22Rv1 (cell line): ENCODE data around the gene SGSM2.

Experiments used
- CTCF ChIP-seq: fragments of 450-650 bp; IDR thresholded peaks from 2 replicates; pipeline ENCODE4 v1.5.1; 2017; ENCODE audit warnings: mild to moderate bottlenecking
- ZFX ChIP-seq: fragments of 450-650 bp; IDR thresholded peaks from 2 replicates; pipeline ENCODE4 v1.6.1; 2017; ENCODE audit warnings: antibody characterized with exemption, borderline replicate concordance

GRCh38 chr17:2376107-2376506, 38.8 kb downstream of the SGSM2 start:
- TF ChIP-seq CTCF = no peak
- TF ChIP-seq ZFX = no peak
